ENCODE measurements around the gene GUCY1B1.
"Not testable (repeated sequence)": the region's sequence is repeated elsewhere in the genome, so short reads cannot be mapped to it uniquely, and the experiment has no call there.

The GUCY1B1 gene

DNA sequence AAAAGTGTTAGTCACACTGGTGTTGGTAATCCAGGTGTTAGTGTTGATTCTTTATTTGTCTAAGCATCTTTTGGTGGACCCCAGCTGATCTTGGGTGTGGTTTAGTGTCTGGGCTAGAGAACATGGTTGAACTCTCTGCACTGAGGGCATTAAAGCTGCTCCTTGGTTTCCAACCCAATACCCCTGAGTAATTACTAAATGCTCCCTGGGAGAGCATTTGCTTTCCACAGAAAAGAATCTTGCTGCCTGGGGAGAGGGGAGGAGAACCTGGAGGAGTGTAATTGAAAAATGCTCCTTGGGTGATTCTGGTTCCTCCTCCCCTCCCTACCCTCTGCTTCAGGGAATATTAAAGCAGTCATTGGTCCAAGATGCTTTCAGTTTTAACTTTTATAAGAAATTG, 3.1 kb downstream of the GUCY1B1 start:
- no peak for DNase-seq (ENCODE audit: low read depth in 2 of 2)

DNA sequence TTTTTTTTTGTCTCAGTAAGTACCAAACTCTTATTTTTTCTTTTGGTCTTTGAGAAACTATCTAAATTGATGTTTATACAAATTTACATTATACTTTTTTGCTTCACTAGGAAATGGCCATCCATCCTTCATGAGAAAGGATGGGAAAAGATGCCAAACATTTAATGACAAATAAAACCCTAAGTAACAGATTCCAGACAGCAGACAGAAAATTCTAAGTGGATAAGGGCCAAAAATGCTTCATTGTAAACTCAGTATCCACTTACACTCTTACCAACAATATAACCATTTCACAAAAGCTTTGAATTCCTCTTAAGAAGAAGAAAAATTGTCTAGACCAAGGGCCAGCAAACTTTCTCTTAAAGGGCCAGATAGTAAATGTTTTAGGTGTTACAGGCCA, 3.5 kb downstream of the GUCY1B1 start:
- no peak for DNase-seq (ENCODE audit: low read depth in 2 of 2)

DNA sequence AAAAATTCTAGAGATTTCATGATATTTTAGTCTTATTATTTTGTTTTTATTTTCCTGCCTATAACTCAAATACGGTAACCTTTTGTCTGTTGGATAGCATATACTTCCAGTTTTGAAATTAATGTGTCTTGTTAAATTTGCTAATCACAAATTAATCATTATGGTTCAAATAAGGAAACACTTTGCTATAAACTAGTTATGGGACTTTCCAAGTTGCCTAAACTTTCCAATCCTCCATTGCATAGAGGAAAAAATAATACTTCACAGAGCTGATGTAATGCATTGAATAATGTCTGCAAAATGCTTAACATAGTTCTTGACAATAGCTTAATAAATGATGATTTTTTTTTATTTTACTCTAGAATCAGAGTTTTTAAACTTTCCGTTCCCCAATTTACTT, 4.7 kb downstream of the GUCY1B1 start:
- no peak for DNase-seq (ENCODE audit: low read depth in 2 of 2)

DNA sequence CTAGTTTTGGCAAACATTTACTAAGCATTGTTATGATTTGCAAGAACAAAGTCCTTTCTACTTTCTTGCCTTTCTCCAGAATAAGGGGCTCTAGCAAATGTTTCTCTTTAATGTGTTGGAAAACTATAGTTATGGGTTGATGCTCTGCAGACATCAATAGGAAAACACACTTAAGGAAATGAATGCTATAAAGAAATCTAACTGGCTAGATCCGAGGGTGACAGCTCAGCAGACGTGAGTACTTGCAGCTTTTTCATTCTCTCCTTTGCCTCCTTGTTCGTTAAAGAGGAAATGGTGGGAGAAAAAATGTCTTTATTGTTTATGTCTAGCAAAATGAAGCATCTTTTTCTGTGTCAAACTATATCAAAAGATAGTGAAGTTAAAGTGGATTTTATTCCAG, 6.3 kb downstream of the GUCY1B1 start:
- no peak for DNase-seq (ENCODE audit: low read depth in 2 of 2)

DNA sequence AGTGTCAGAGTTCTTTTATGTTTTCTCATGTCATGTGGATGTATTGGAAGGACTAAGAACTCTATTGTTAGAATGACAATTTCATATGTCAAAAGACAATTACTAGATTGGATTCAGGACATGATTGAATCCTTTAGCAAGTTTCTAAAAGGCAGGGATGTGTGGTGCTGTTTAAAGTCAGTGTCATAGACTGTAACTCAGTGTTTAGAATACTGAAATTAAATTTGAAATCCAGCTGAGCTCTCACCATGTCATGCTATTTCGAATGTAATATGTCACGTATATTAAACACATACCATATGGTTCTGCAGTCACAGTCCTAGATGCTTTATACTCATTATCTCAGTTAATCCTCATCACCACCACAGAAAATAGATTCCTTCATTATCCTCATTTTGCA, 7.8 kb downstream of the GUCY1B1 start:
- no peak for DNase-seq (ENCODE audit: low read depth in 2 of 2)

DNA sequence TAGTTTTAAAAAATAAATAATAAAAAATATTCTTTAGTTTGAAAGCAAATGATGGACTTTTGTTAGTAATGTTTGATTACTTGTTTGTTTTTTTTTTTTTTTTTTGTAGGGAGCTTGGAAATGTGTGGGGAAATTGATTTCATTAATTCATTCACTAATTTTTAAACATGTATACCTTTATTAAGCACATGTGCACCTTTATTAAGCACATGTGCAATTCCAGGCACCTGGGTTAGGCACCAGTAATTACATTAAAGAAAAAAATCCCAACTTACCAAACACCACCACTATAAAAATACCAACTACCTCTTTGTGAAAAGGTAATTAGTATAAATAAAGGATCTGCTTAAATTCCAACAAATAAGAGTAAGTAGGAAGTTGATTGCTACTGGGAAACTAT, 9.5 kb downstream of the GUCY1B1 start:
- no peak for DNase-seq (ENCODE audit: low read depth in 2 of 2)

DNA sequence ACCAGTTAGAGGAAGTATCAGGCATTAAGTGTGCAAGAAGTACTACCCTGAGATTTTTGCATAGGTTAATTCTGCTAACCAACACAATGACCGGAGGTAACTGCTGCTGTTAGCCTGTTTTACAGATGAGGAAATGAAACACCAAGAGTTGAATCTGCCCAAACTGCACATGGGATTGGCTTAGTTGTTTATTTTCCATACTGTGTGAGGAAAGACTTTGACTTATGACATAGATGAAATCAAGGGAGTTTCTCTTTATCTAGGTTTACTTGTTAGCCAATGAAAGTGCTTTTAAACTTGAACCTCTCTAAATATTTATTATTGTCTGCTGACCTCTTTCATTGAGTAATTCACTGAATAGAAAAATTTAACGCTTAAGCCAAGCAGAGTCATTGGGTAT, 10.3 kb downstream of the GUCY1B1 start:
- no peak for DNase-seq (ENCODE audit: low read depth in 2 of 2)

DNA sequence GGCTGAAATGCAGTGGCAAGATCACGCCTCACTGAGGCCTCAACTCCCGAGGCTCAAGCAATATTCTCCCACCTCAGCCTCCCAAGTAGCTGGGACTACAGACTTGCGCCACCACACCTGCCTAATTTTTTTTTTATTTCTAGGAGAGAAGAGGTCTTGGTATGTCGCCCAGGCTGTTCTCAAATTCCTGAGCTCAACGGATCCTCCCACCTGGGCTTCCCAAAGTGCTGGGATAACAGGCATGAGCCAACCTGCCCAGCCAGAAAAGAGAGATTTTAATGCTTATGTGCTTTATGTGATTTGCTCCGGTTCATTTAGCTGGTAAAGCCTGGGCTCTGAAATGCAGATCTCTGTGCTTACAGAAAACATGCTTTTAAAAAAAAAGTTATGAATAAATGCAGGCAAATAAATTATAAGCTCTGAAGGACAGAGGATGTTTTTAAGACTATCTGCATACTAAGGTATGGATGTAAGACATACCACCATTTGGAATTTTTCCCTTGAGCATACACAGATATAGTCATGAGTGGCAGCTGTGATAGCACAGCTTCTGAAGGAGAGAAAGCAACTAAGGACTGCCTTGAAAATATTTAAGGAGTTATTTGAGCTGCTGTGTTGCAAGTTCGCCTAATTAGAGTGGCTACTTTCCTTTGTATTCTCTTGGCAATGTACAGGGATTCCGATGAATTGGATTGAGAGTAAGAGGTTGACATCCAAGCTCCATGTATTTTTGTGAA, 13.8 kb downstream of the GUCY1B1 start:
- no peak for DNase-seq (ENCODE audit: low read depth in 2 of 2)

DNA sequence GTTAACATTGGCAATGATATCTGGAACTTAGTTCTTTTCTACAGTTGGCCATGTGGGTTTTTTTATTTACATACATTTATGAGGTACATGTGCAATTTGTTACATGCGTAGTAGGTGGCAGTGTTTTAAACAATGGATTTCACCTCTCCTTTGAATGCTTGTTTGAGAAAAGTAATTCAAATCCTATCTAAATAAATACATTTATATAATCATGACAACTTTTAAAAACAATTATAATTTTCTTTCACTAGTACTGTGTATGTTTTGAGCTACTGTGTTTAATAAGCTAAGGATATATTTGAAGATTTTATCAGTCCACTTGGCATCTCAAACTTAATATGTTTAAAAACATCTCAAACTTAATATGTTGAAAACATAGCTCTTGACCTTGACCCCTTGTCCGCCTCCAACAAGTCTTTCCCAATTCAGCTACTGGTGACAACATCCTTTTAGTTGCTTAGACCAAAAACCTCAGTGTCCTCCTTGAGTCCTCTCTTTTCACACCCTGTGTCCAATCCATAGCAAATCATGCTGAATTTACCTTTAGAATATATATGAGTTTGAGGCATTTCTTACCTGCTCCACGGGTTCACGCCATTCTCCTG, 14.5 kb downstream of the GUCY1B1 start:
- no peak for DNase-seq (ENCODE audit: low read depth in 2 of 2)

DNA sequence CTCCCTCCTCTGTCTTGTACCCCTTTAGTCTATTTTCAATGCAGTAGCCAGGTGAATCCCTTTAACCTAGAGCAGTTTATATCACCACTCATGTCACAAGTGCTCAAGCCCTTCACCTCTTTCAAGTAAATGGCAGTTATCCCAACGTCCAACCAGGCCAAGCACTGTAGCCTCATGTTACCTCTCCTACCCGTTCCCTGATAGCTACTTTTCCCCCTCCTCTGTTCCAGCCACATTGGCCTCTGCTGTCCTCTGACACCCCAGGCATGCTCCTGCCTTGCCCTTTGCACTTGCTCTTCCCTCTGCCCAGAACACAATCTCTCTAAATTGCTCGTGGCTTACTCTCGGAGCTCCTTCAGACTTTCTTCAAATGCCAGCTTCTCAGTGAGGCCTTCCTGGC, 15.2 kb downstream of the GUCY1B1 start:
- DNase-seq (ENCODE audit: low read depth in 2 of 2) = no peak

DNA sequence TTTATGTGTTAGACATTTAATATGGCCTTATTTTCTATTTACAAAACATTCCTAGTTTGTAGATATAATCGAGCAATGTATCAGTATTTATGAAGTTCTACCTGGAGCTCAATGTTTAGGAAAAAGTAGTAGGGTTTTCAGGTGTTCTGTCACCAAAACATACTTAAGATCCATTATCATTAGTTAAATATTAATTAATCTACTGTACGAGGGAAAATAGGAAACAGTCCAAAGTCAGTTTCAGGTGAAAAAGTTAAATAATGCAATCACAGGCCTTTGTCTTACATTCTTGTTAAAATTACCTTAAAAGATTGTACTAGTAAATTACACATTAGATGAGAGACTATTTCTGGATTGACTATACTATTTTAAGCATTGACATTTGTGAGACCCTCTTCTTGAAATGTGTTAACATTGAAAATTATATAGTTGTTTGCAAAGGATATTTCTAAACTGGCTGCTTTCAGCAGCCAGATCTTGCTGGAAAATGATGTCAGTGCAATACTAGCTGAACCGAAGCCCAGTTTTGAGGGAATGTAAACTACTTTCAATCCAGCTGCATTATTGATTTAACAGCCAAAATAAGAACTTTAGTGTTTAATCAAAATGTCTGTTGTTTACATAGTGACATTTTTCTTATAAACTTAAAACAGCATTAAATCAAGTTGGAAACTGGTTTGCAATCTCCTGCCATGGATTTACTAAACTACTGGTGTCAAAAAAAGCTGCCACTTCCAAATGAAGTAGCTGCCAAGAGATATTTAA, 19.3 kb downstream of the GUCY1B1 start:
- no peak for DNase-seq (ENCODE audit: low read depth in 2 of 2)

DNA sequence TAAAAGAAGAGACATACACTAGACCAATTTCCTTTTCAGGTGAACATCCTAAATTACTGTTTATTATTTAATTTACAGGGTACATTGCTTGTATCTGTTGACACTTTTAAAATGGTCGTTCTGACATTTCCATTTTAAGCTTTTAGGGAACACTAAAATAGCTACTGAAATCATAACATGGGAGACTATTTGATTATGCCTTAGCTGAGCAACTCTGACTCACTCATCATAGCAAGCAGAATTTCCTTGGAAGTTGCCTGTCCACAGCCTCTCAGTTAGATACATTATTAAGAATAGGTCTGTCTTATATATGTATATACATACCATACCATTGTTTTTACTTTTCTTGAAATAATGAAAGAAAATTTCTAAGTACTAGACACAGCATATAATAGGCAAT, 22.0 kb downstream of the GUCY1B1 start:
- DNase-seq (ENCODE audit: low read depth in 2 of 2) = no peak

DNA sequence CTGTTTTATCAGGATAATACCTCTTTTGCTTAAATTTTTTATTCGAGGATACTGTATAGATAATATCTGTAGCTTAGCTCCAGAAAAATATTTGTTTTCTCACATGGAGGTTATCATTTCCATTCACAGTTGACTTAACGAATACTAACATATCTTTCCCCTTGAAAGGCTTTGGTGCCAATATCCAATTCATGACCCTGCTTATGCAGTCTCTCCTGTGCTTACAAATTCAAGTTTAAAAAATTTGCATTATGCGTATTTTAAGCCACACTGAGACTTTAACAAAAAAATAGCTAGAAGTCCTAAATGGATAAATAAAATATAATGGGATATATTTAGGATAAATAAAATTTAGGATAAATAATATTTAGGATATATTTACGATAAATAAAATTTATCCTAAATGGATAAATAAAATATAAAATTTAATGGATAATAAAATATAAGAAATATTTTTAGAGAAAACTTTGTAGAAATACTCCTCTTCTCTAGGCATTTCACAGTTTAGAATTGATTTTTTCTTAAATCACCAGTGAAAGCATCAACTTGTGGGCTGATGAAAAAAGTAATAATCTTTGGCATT, 22.5 kb downstream of the GUCY1B1 start:
- no peak for DNase-seq (ENCODE audit: low read depth in 2 of 2)

DNA sequence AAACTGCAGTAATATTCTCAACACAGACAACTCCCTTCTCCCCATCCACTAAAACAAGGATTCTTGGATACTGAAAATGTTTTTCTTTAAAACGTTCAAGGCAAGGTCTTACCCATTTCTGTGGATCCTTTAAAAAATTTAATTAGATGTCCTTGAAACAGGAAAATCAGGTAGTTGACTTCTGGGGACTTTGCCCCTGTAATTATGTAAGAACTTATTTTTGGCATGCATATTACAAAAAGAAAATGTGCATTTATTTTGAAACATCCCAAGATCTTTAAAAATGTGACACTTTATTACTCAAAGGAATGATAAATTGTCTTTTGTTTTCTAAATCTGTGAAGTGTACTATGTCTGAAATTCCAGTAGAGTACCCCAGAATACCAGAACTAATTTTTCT, 25.8 kb downstream of the GUCY1B1 start:
- DNase-seq (ENCODE audit: low read depth in 2 of 2) = no peak

DNA sequence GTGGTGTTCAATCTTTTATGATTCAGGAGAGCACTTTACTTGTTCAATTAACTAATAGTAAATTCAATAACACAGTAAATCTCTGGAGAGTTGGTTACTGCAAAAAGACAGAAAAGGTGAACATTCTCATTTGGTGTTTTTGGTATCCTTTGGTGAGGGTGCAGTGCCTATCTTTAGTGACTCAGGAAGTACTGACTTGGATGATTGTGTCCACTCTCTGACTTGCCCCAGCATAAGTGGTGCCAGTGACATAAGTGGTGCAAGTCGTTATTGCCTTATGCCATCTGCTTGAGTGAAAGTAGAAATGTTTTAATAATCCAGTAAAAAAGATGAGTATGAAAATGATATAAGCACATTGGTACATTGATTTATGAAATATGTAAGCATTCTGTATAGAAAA, 27.0 kb downstream of the GUCY1B1 start:
- DNase-seq (ENCODE audit: low read depth in 2 of 2) = no peak

DNA sequence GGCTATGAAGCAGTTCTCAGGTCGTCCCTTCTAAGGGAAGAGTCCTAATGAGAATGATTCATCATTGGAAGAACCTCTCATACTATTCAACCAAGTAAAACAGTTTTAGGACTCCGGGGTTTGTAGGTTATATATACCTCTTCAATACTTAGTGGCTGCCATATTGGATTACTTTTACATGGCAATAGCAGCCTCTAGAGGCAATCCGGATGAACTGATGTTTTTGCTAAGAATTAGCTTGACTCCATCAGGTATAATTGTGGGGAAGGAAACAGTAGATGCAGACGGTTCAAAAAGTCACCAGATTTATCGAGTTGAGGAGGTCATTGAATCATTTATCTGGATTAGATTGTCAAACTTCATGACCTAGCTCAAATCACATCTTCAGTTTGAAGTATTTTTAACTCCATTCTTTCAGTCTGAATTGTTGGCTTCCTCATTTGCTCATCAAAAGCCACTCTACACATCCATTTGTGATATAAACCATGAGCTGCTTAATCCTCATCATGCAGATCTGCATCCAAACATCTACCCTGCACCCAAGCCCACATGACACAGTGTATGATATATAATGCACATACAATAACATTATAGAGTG, 28.4 kb downstream of the GUCY1B1 start:
- DNase-seq (ENCODE audit: low read depth in 2 of 2) = no peak

DNA sequence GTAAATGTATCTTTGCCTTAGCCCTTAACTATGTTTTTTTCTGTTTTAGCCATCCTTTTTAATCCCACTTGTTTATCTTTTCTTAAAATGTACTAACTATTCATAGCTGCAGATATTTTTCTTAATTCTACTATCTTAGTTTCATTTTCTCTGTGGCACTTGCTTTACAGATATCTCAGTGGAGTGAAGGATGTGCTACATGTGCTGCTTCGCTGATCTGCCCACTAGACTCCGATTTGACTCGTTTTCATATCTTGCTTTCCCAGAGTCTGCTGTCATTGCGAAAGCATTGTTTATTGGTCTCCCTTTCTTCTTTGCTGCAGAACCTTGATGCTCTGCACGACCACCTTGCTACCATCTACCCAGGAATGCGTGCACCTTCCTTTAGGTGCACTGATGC, 30.6 kb downstream of the GUCY1B1 start:
- no peak for DNase-seq (ENCODE audit: low read depth in 2 of 2)

DNA sequence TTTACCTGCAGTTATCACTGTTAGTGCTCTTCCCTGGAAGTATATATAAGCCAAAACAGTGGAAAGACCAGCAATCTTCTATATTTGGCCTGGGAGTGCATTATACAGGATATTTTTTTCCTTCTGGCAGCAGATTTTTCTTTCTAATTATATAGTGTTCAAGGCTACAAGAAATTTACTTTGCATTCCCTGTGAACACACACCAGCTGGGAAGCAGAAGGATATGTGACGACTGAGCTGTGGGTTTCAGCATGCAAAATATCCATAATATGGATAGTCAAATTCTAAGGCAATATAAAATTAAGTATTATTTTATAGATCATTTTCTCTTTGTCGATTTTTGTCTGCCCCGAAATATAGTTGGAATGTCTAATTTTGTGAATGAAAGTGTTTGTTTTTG, 31.2 kb downstream of the GUCY1B1 start:
- no peak for DNase-seq (ENCODE audit: low read depth in 2 of 2)

DNA sequence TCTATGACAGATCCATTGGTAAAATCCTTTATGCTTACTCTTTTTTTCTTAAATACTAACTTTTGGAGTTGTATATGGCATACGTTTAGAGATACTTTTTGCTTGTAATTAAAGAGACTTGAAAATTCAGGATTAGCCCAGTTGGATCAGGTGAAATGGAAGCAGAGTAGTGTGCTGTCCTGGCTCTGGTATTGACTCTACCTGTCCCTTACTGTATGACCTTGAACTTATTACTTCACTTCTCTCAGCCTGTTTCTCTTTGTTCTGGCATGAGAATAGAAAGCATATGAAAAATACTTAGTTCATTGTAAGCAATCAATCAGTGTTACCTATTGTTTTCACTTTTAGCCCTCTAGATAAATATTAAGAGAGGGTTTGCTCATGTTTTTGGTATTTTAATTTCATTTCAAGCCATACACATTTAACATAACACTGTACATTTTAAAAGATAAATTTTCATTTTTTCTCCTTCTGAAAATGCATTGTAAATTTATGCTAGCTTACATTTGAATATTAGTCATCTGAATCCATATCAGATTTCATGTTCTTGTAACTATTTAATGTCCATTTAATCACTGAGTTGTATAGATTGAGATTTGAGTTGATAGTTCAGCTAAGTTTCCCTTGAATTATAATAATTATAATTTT, 35.9 kb downstream of the GUCY1B1 start:
- DNase-seq (ENCODE audit: low read depth in 2 of 2) = no peak

DNA sequence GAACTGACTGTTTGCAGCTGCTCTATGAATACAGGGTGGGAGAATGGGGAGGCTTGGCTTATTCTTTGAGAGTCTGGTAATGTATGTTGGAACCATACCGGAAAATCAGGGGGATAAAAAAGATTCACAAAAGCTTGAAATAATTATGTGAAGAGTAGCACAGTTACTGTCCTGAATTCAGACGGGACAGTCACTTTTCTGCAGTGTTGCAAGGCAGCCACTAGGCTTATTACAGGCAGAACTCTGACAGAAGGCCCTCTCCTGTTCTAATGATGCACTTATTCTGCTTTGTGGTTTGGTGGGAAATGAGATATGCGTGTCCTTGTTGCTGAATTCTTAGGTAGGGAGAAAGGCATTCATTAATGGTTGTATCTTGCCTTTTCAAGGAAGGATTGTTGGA, 37.2 kb downstream of the GUCY1B1 start:
- DNase-seq (ENCODE audit: low read depth in 2 of 2) = no peak

DNA sequence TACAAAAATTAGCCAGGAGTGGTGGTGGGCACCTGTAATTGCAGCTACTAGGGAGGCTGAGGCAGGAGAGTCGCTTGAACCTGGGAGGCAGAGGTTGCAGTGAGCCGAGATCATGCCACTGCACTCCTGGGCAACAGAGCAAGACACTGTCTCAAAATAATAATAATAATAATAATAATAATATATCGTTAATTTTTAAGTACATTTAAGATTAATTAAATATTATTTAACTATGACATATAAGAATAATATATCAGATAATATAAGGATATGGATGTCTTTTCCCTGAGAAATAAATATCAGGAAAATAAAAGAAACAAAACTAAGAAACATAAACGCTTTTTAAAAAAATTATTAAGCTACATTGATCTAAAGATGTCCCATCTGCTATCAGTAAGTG, 38.8 kb downstream of the GUCY1B1 start:
- DNase-seq (ENCODE audit: low read depth in 2 of 2) = not testable (repeated sequence)

Measured in stimulated activated CD4-positive, alpha-beta T cell treated with anti-CD3 and anti-CD28 coated beads, Interleukin-1b, Interleukin-23, amount 100 ng/mL, for 4 hours (primary cell).